ACHN (cell line): Measurements from ENCODE around the gene KCNA3.

Experiments used
- DNase-seq: peaks from one replicate; pipeline ENCODE4 v3.0.0-alpha.2; 2015
- in situ Hi-C: cut with HindIII; loops from 2 replicates; pipeline ENCODE4 v1.10.0; 2017; ENCODE audit warnings: low sequenced_read_pairs, low pct_ligation_motif_present, low pct_unique_long_range_greater_than_20kb

Gene KCNA3

GRCh38 chr1:110628323-110629105 is 46.2 kb downstream of the KCNA3 start:
- DNase-seq, result no peak
- in situ Hi-C loops, result no loop called here

GRCh38 chr1:110627764-110628163 is 47.0 kb downstream of the KCNA3 start:
- in situ Hi-C loops, result no loop called here
- DNase-seq, result no peak

GRCh38 chr1:110626889-110627288 is 47.9 kb downstream of the KCNA3 start:
- no peak for DNase-seq
- in situ Hi-C loops, result no loop called here
